A673 (cell line): ENCODE data around the gene AOC2. TPM values are rescaled to one million over a fixed set of nuclear protein-coding genes. Genes with fewer than 3 reads are reported as not detected.

ENCODE experiments used
- BruUV-seq: library from RNA; stranded (reverse); fragments of 400-500 nt; replicated peaks from 2 replicates; lab custom pipeline; 2021; lab: Mats Ljungman, UMichigan
- CTCF ChIA-PET: fragments of 300-600 bp; sonication (Branson Sonifier 250); formaldehyde crosslinking; loops from one replicate; lab custom pipeline; 2022; ENCODE audit warnings: antibody characterized with exemption; lab: Charles Lee
- POLR2A ChIA-PET: fragments of 300-600 bp; sonication (Branson Sonifier 250); formaldehyde crosslinking; loops from one replicate; lab custom pipeline; 2022; ENCODE audit warnings: antibody characterized with exemption; ENCODE audit not compliant: low non-redundant PET; lab: Charles Lee
- DNase-seq: peaks from one replicate; pipeline ENCODE4 v3.0.0-alpha.2; 2015; ENCODE audit warnings: low spot score
- H3K27ac ChIP-seq: fragments of 200-600 bp; sonication (generic); 2 replicates; pipeline ENCODE4 v1.5.1; 2016; ENCODE audit warnings: mixed run types, low read depth, mild to moderate bottlenecking, mixed read lengths, antibody characterized with exemption, low read length; ENCODE audit not compliant: poor library complexity, severe bottlenecking
- H3K27me3 ChIP-seq: fragments of 200-600 bp; sonication (generic); replicated peaks from 2 replicates; pipeline ENCODE4 v1.6.1; 2017; ENCODE audit warnings: mixed run types, low read depth, mild to moderate bottlenecking, mixed read lengths, antibody characterized with exemption, low read length; ENCODE audit not compliant: insufficient read depth, poor library complexity
- H3K36me3 ChIP-seq: fragments of 200-600 bp; sonication (generic); 2 replicates; pipeline ENCODE4 v1.6.1; 2016; ENCODE audit warnings: mixed run types, mild to moderate bottlenecking, mixed read lengths, antibody characterized with exemption, low read length; ENCODE audit not compliant: insufficient read depth, poor library complexity, severe bottlenecking
- H3K4me1 ChIP-seq: fragments of 200-600 bp; sonication (generic); 2 replicates; pipeline ENCODE4 v1.6.1; 2017; ENCODE audit warnings: mixed run types, mild to moderate bottlenecking, mixed read lengths, antibody characterized with exemption, low read length; ENCODE audit not compliant: insufficient read depth, poor library complexity, severe bottlenecking
- H3K4me3 ChIP-seq: fragments of 200-600 bp; sonication (generic); 2 replicates; pipeline ENCODE4 v1.5.1; 2016; ENCODE audit warnings: low read depth, mixed run types, mild to moderate bottlenecking, mixed read lengths, low read length; ENCODE audit not compliant: poor library complexity, severe bottlenecking
- H3K9me3 ChIP-seq: fragments of 200-600 bp; sonication (generic); 2 replicates; pipeline ENCODE4 v1.6.1; 2016; ENCODE audit warnings: mixed run types, low read depth, mild to moderate bottlenecking, mixed read lengths, antibody characterized with exemption, low read length; ENCODE audit not compliant: poor library complexity, severe bottlenecking
- EZH2 ChIP-seq: fragments of 200-600 bp; sonication (generic); IDR thresholded peaks from 2 replicates; pipeline ENCODE4 v1.6.1; 2017; ENCODE audit warnings: borderline replicate concordance, low read depth, mild to moderate bottlenecking, mixed read lengths, antibody characterized with exemption, low read length; ENCODE audit not compliant: poor library complexity, severe bottlenecking
- intact Hi-C: fragments of 100-400 bp; cut with micrococcal nuclease; formaldehyde crosslinking; loops from one replicate; pipeline ENCODE4 v1.10.0; 2022; ENCODE audit not compliant: unreplicated experiment
- total RNA-seq: library from RNA; stranded (reverse); gene quantifications from 2 replicates; pipeline ENCODE4 v1.2.3, GENCODE V29; 2021
- TF ChIP-seq, protein P1 (sequence below): fragments of 300-800, 200-600 bp; sonication (generic); conservative IDR thresholded peaks from 2 replicates; pipeline ENCODE4 v1.5.1; 2017; ENCODE audit warnings: low read depth, mild to moderate bottlenecking, antibody characterized with exemption, low read length, moderate library complexity, mixed read lengths

AOC2 gene
- total RNA-seq, 1 experiment from 2014 or later, result 1.2 TPM

DNA sequence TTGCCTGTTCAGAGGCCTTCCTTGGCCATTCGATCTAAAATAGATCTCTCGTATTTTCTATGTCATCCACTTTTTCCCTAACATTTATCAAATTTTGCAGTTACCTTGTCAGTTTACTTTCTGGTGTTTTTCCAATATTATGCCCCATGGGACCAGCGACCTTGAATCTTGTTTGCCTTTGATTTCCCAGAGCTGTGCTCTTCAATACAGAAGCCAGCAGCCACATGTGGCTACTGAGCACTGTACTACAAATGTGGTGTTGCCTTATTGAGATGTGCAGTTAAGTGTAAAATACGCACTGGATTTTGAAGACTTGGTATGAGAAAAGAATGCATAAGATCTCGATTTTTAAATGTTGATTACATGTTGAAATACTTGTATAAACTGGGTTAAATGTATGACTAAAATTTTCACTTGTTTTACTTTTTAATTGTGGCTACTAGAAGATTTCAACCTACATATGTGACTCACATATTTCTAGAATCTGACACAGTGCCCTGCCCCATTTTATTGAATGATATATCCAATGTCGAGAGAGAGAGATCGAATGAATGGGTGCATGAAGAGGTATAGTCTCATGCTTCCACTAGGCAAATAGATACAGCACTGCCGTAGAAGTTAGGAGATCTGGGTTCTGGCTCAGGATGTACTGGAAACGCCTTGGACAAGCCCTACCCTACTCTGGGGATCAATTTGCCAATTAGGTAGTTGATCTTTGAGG is 12.0 kb upstream of the AOC2 start:
- no peak for TF ChIP-seq EZH2
- TF ChIP-seq, protein P1, sequence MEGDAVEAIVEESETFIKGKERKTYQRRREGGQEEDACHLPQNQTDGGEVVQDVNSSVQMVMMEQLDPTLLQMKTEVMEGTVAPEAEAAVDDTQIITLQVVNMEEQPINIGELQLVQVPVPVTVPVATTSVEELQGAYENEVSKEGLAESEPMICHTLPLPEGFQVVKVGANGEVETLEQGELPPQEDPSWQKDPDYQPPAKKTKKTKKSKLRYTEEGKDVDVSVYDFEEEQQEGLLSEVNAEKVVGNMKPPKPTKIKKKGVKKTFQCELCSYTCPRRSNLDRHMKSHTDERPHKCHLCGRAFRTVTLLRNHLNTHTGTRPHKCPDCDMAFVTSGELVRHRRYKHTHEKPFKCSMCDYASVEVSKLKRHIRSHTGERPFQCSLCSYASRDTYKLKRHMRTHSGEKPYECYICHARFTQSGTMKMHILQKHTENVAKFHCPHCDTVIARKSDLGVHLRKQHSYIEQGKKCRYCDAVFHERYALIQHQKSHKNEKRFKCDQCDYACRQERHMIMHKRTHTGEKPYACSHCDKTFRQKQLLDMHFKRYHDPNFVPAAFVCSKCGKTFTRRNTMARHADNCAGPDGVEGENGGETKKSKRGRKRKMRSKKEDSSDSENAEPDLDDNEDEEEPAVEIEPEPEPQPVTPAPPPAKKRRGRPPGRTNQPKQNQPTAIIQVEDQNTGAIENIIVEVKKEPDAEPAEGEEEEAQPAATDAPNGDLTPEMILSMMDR, result no peak
- ChIA-PET CTCF (no interaction called here), POLR2A (no interaction called here)

DNA sequence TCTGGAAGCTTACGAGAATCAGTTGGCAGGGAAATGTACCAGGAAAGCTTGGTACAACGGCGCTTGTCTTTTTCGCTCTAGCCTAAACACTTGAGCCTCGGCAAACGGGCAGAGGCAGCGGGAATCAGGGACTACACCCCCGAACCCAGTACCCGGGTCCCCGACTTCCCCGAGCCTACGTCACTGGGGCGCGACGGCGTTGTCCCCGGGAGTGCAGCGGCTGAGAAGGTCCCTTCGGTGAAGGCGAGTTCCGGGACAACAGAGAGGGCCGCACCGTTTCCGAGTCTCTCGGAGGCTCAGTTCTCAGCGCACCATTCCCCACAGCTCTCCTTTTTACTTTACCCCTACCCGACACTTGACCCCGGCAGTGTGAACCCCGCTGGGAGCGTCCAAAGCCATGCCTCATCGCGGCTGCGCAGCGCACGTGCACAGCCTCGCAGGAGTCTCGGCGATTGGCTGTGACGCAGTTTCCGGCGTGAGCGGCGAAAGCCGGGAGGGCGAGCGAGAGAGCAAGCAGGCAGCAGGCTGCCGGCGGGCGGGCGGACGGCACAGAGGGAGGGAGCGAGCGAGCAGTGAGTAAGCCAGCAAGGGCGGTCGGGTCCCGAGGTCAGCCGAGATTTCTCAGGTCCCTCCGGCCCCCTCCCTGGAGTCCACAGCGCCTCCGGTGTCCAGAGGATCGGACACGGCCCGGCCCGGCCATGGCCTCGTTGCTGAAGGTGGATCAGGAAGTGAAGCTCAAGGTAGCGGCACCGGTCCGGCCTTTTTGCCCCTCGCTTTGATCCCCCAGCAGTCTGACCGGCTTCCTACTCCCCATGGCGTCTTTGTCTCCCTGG is 11.2 kb upstream of the AOC2 start, which contains the start of gene PSME3:
Gene PSME3 (plus strand): TSS at position 464 of the 833 bp plus-strand sequence. CDS start 235 bp downstream, at position 699.
- DNase-seq, result peak; percentile 87
- TF ChIP-seq, protein P1, result no peak
- TF ChIP-seq EZH2, result no peak
- intact Hi-C loops, result no loop called here
- no TSS peak for BruUV-seq
- peaks cover 7% of the 10 kb centered on the region for H3K36me3 ChIP-seq
- POLR2A ChIA-PET, result no interaction called here
- H3K27ac ChIP-seq, result peak within 1 kb of the TSS; percentile 95
- CTCF ChIA-PET, result no interaction called here
- no peaks in the 10 kb centered on the region for H3K27me3 ChIP-seq
- H3K9me3 ChIP-seq, result no peaks in the 10 kb centered on the region
- peak within 1 kb of the TSS; percentile 79 for H3K4me3 ChIP-seq
- H3K4me1 ChIP-seq, result peaks cover 9% of the 10 kb centered on the region

More for the DNA sequence above, 12.0 kb upstream of the AOC2 start:
- Histone ChIP-seq H3K36me3 (no peaks in the 10 kb centered on the region), H3K27me3 (no peaks in the 10 kb centered on the region), H3K4me3 (peak overlapping the region; percentile 79), H3K4me1 (peaks cover 9% of the 10 kb centered on the region), H3K27ac (peak overlapping the region; percentile 95), H3K9me3 (no peaks in the 10 kb centered on the region)
- intact Hi-C loops, result no loop called here
- DNase-seq, result no peak
- TSS peak; percentile 82 for BruUV-seq

DNA sequence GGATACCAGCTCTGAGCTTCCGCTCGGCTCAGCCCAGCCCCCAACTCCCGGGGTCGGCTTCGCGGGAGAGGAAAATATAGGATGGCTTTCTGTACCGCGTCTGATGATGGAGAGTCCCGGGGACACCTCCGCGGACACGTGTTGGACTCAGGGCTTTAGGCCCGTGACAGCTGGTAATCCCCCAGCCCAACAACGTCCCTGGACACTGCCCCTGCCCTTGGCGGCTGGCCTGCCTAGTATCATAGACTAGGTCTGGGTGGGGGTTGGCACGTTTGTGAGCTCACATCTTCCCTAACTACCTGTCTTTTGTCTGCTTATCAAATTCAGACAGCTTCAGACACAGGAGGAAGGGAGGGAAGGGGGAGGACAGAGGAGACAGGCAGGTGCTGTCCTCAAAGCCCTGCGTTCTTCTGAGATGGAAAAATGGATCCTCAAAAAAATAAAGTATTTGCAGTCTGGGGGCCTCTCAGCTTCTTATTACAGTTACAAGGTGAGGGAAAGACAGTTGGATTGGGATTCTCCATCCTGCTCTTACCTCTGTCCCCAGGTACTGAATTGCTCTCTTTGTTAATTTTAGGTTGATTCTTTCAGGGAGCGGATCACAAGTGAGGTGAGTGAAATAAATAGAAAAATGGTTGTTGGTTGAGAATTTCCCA is 10.5 kb upstream of the AOC2 start:
- BruUV-seq, result no TSS peak
- peak overlapping the region; percentile 79 for H3K4me3 ChIP-seq
- POLR2A ChIA-PET, result interaction anchor here (0.7 kb wide), 1 partner anchor 526 kb away, joined by 14 read pairs; no protein-coding TSS in a partner anchor

More for the DNA sequence above, 10.5 kb upstream of the AOC2 start:
- TF ChIP-seq EZH2, result no peak
- TF ChIP-seq, protein P1, result no peak
- intact Hi-C loops, result no loop called here
- Histone ChIP-seq H3K9me3 (no peaks in the 10 kb centered on the region), H3K27ac (peak overlapping the region; percentile 95), H3K36me3 (peaks cover 11% of the 10 kb centered on the region), H3K4me1 (peaks cover 9% of the 10 kb centered on the region), H3K27me3 (no peaks in the 10 kb centered on the region)
- CTCF ChIA-PET, result no interaction called here
- peak; percentile 14 for DNase-seq
